Endothelial cell (in vitro differentiated cells): Measurements from ENCODE around the gene NEGR1. TPM values are rescaled to one million over a fixed set of nuclear protein-coding genes. Genes with fewer than 3 reads are reported as not detected.

Experiments
- DNase-seq: peaks from one replicate; pipeline ENCODE4 v3.0.0; 2021; ENCODE audit warnings: low spot score
- H3K27ac Mint-ChIP-seq: one replicate; pipeline ENCODE4 v1.8.0; 2021; ENCODE audit warnings: mixed read lengths, inconsistent platforms; ENCODE audit not compliant: unreplicated experiment
- H3K27me3 Mint-ChIP-seq: one replicate; pipeline ENCODE4 v1.8.0; 2021; ENCODE audit warnings: mild to moderate bottlenecking, moderate library complexity, mixed read lengths, inconsistent platforms; ENCODE audit not compliant: unreplicated experiment
- H3K36me3 Mint-ChIP-seq: one replicate; pipeline ENCODE4 v1.8.0; 2021; ENCODE audit warnings: mild to moderate bottlenecking, low read depth, mixed read lengths, inconsistent platforms; ENCODE audit not compliant: unreplicated experiment
- H3K4me1 Mint-ChIP-seq: one replicate; pipeline ENCODE4 v1.8.0; 2021; ENCODE audit warnings: mild to moderate bottlenecking, mixed read lengths, inconsistent platforms; ENCODE audit not compliant: unreplicated experiment
- H3K4me3 Mint-ChIP-seq: one replicate; pipeline ENCODE4 v1.8.0; 2021; ENCODE audit warnings: mild to moderate bottlenecking, mixed read lengths, inconsistent platforms; ENCODE audit not compliant: unreplicated experiment
- H3K9me3 Mint-ChIP-seq: one replicate; pipeline ENCODE4 v1.8.0; 2021; ENCODE audit warnings: mixed read lengths, inconsistent platforms; ENCODE audit not compliant: unreplicated experiment
- total RNA-seq: library from RNA; stranded (reverse); fragmentation: NEBNext Ultra II Directional; extraction: Animal tissue kit (Norgen Biotek cat#: 25700); gene quantifications from one replicate; pipeline ENCODE4 v1.2.1, GENCODE V29; 2021; ENCODE audit not compliant: unreplicated experiment
- TF ChIP-seq, protein P1 (sequence below): fragments of 200-600 bp; sonication (generic); IDR thresholded peaks from one replicate; pipeline ENCODE4 v1.5.0; 2021; ENCODE audit warnings: antibody characterized with exemption; ENCODE audit not compliant: unreplicated experiment

NEGR1 gene
- total RNA-seq, 1 donor from 2014 or later, result 2.9 TPM

DNA sequence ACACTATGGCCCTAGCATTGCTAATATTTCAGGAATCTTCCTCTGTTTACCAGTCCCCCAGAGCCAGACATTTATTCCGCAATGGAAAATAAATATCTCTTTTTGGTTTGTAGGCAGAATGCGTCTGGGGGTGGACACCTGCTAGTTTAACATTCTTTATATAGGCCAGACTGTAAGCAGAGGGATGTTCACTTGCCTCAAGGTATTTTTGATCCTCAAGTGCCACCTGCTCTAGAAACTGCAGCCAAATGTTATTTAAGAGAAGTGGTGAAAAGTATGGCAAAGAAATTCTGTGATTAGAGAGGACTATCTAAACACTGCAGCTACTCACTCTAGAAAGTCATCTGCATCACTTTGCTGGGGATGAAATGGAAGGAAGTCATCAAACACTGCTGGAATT is 164.7 kb downstream of the NEGR1 start:
- no peaks in the 10 kb centered on the region for H3K9me3 Mint-ChIP-seq
- no peak overlapping the region for H3K27ac Mint-ChIP-seq
- no peaks in the 10 kb centered on the region for H3K36me3 Mint-ChIP-seq
- peaks cover 3% of the 10 kb centered on the region for H3K27me3 Mint-ChIP-seq
- TF ChIP-seq, protein P1, sequence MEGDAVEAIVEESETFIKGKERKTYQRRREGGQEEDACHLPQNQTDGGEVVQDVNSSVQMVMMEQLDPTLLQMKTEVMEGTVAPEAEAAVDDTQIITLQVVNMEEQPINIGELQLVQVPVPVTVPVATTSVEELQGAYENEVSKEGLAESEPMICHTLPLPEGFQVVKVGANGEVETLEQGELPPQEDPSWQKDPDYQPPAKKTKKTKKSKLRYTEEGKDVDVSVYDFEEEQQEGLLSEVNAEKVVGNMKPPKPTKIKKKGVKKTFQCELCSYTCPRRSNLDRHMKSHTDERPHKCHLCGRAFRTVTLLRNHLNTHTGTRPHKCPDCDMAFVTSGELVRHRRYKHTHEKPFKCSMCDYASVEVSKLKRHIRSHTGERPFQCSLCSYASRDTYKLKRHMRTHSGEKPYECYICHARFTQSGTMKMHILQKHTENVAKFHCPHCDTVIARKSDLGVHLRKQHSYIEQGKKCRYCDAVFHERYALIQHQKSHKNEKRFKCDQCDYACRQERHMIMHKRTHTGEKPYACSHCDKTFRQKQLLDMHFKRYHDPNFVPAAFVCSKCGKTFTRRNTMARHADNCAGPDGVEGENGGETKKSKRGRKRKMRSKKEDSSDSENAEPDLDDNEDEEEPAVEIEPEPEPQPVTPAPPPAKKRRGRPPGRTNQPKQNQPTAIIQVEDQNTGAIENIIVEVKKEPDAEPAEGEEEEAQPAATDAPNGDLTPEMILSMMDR, result no peak
- no peak for DNase-seq
- H3K4me1 Mint-ChIP-seq, result peaks cover 38% of the 10 kb centered on the region
- H3K4me3 Mint-ChIP-seq, result no peak overlapping the region

DNA sequence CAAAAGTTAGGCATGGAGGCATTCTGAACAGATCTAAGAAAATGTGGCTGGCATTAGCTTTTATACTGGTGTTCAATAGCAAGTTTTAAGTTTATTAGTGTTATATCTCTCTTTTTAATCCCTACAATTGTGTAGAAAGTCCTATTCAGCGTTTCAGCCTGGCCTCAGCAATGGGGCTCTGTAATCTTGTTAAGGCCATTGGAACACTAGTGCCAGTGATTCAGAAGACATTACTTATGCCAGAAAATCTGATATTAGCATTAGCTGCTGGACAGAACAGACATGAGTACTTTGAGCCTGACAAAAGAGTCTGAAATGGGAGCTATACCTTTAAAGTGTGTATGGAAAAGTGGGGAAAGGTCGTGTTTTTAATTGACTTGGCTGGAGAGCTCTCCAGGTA is 167.0 kb downstream of the NEGR1 start:
- H3K36me3 Mint-ChIP-seq, result no peaks in the 10 kb centered on the region
- H3K4me3 Mint-ChIP-seq, result no peak overlapping the region
- H3K9me3 Mint-ChIP-seq, result no peaks in the 10 kb centered on the region
- DNase-seq, result no peak
- no peak overlapping the region for H3K27ac Mint-ChIP-seq
- peaks cover 39% of the 10 kb centered on the region for H3K4me1 Mint-ChIP-seq
- H3K27me3 Mint-ChIP-seq, result peaks cover 3% of the 10 kb centered on the region
- TF ChIP-seq, protein P1, result no peak

DNA sequence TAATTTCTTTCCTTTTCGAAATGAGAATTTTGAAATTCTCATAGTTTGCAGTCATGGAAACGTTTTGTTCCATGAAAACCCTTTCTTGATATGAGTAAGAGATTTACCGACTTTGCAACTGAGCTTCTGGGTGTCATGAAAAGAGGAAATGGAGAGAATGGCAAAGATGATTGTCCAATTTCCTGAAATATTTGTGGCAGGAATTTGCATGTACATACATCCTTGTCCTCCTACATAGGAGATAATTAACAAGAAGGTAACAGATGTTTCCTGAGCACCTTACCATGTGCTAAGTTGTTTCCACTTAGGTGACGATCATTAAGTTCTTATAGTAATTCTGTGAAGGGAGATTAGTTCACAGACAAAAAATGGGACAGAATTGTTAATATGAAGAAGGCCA is 170.7 kb downstream of the NEGR1 start:
- TF ChIP-seq, protein P1, result no peak
- Mint-ChIP-seq H3K4me1 (peaks cover 31% of the 10 kb centered on the region), H3K36me3 (no peaks in the 10 kb centered on the region), H3K27me3 (peaks cover 3% of the 10 kb centered on the region), H3K4me3 (no peak overlapping the region), H3K27ac (peak overlapping the region; percentile 89), H3K9me3 (no peaks in the 10 kb centered on the region)
- no peak for DNase-seq

DNA sequence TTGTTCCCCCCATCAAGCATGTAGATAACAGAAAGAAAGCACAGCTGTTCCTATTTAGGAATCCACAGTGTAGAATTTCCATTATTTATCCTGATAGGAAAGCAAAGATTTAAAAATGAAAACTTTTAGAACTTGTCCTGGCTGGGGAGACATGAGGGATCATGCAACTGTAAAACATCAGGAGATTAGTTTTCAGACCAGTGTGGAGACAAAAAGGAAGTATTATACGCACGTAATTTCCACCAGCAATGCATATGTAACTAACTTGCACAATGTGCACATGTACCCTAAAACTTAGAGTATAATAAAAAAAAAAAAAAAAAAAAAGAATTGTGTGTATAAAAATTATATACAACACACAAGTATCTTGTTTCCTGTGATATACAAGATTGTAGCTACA is 172.4 kb downstream of the NEGR1 start:
- no peak overlapping the region for H3K4me3 Mint-ChIP-seq
- H3K9me3 Mint-ChIP-seq, result no peaks in the 10 kb centered on the region
- H3K27ac Mint-ChIP-seq, result no peak overlapping the region
- no peak for DNase-seq
- H3K4me1 Mint-ChIP-seq, result peaks cover 33% of the 10 kb centered on the region
- H3K36me3 Mint-ChIP-seq, result no peaks in the 10 kb centered on the region
- TF ChIP-seq, protein P1, result no peak
- H3K27me3 Mint-ChIP-seq, result peaks cover 3% of the 10 kb centered on the region

DNA sequence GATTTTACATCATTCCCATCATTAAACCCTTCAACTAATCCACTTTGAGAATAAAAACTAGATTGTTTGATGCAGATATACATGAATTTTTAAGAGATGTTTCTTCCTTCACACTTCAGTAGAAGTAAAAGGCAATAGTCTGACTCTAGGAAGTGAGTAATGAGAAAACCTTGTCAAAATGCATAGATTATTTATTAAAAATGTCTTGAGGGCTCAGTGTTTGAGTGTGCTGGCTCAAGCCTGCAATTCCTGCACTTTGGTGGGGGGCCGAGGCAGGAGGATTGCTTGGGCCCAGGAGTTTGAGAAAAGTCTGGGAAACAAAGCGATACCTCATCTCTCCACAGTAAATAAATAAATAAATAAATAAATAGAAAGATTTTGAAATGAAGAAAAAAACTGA is 177.1 kb downstream of the NEGR1 start:
- Mint-ChIP-seq H3K4me3 (no peak overlapping the region), H3K27ac (no peak overlapping the region), H3K27me3 (no peaks in the 10 kb centered on the region), H3K4me1 (peaks cover 6% of the 10 kb centered on the region), H3K9me3 (no peaks in the 10 kb centered on the region), H3K36me3 (no peaks in the 10 kb centered on the region)
- no peak for DNase-seq
- TF ChIP-seq, protein P1, result no peak
